HUDEP-2 (cell line): ENCODE results near the gene PTPN14.

Experiments used
- DNase-seq, 76 experiments: peaks; one replicate each; lab custom pipeline; 2025; ENCODE audit not compliant: unreplicated experiment in 76 of 76; lab: John Stamatoyannopoulos, UW

PTPN14 gene

GRCh38 chr1:214459895-214460294, 91.5 kb downstream of the PTPN14 start:
- no peak for DNase-seq

- DNase-seq = no peak
Measured at GRCh38 chr1:214458541-214458940, 92.9 kb downstream of the PTPN14 start.

GRCh38 chr1:214455971-214456867, 95.2 kb downstream of the PTPN14 start:
- DNase-seq = no peak

GRCh38 chr1:214455479-214455878, 95.9 kb downstream of the PTPN14 start:
- DNase-seq = no peak

- no peak for DNase-seq
Measured at GRCh38 chr1:214454569-214455396, 96.6 kb downstream of the PTPN14 start.

GRCh38 chr1:214453109-214453722, 98.2 kb downstream of the PTPN14 start:
- DNase-seq = no peak

- DNase-seq = no peak
Measured at GRCh38 chr1:214452152-214452784, 99.1 kb downstream of the PTPN14 start.

- no peak for DNase-seq
Measured at GRCh38 chr1:214451596-214451995, 99.8 kb downstream of the PTPN14 start.

GRCh38 chr1:214449371-214449770, 102.0 kb downstream of the PTPN14 start:
- no peak for DNase-seq

- DNase-seq = peak in 1 of 76 experiments; percentile 3
Measured at GRCh38 chr1:214448536-214448935, 102.9 kb downstream of the PTPN14 start.

GRCh38 chr1:214447557-214447871, 103.9 kb downstream of the PTPN14 start:
- no peak for DNase-seq

GRCh38 chr1:214446772-214447556, 104.4 kb downstream of the PTPN14 start:
- no peak for DNase-seq

GRCh38 chr1:214445831-214446614, 105.4 kb downstream of the PTPN14 start:
- no peak for DNase-seq

- DNase-seq = no peak
Measured at GRCh38 chr1:214445199-214445598, 106.2 kb downstream of the PTPN14 start.

- no peak for DNase-seq
Measured at GRCh38 chr1:214444182-214444939, 107.0 kb downstream of the PTPN14 start.

GRCh38 chr1:214441119-214441518, 110.3 kb downstream of the PTPN14 start:
- no peak for DNase-seq

GRCh38 chr1:214440219-214440965, 111.0 kb downstream of the PTPN14 start:
- no peak for DNase-seq
